CD8-positive, alpha-beta memory T cell (primary cell): ENCODE data around the gene SMYD1. TPM values are rescaled to one million over a fixed set of nuclear protein-coding genes. Genes with fewer than 3 reads are reported as not detected.

Experiments used
- CTCF ChIA-PET: fragments of 350-600 bp; sonication (Branson Sonifier 250); formaldehyde crosslinking; loops from one replicate; lab custom pipeline; 2021; ENCODE audit warnings: antibody characterized with exemption; lab: Charles Lee
- POLR2A ChIA-PET: fragments of 350-600 bp; sonication (Branson Sonifier 250); formaldehyde crosslinking; loops from one replicate; lab custom pipeline; 2021; ENCODE audit warnings: antibody characterized with exemption; lab: Charles Lee
- DNase-seq, 5 donors: peaks; one replicate each; pipeline versions ENCODE4 v3.0.0 to v3.0.0-alpha.2; 2020 to 2022; ENCODE audit warnings: mixed read lengths in 1 of 5
- H3K27ac ChIP-seq: one replicate; pipeline ENCODE4 v1.7.0; 2013; ENCODE audit warnings: low read depth, mild to moderate bottlenecking, low read length, moderate library complexity
- H3K27me3 ChIP-seq: 2 replicates; pipeline ENCODE4 v1.7.0; 2013; ENCODE audit warnings: low read length, mild to moderate bottlenecking; ENCODE audit not compliant: insufficient read depth, poor library complexity, severe bottlenecking
- H3K36me3 ChIP-seq: 2 replicates; pipeline ENCODE4 v1.7.0; 2013; ENCODE audit warnings: mild to moderate bottlenecking, low read length, moderate library complexity; ENCODE audit not compliant: insufficient read depth
- H3K4me1 ChIP-seq: 2 replicates; pipeline ENCODE4 v1.7.0; 2013; ENCODE audit warnings: mild to moderate bottlenecking, low read length, moderate library complexity; ENCODE audit not compliant: insufficient read depth
- H3K4me3 ChIP-seq: 2 replicates; pipeline ENCODE4 v1.7.0; 2013; ENCODE audit warnings: mild to moderate bottlenecking, low read length
- H3K9me3 ChIP-seq: 2 replicates; pipeline ENCODE4 v1.7.0; 2013; ENCODE audit warnings: mild to moderate bottlenecking, low read length
- H3K27ac Mint-ChIP-seq, 8 donors: one replicate each; pipeline ENCODE4 v1.8.0; 2020 to 2021; ENCODE audit warnings: mixed read lengths in 8 of 8, mild to moderate bottlenecking in 6 of 8, inconsistent platforms in 3 of 8, moderate library complexity in 3 of 8
- H3K27me3 Mint-ChIP-seq, 2 donors: one replicate each; pipeline ENCODE4 v1.8.0; 2020 to 2021; ENCODE audit warnings: mixed read lengths in 2 of 2, mild to moderate bottlenecking in 1 of 2, moderate library complexity in 1 of 2
- H3K36me3 Mint-ChIP-seq, 3 donors: one replicate each; pipeline ENCODE4 v1.8.0; 2020 to 2021; ENCODE audit warnings: mixed read lengths in 3 of 3, inconsistent platforms in 1 of 3, mild to moderate bottlenecking in 1 of 3
- H3K4me1 Mint-ChIP-seq, 3 donors: one replicate each; pipeline ENCODE4 v1.8.0; 2020 to 2021; ENCODE audit warnings: mixed read lengths in 3 of 3, inconsistent platforms in 1 of 3, mild to moderate bottlenecking in 1 of 3
- H3K4me3 Mint-ChIP-seq, 7 donors: one replicate each; pipeline ENCODE4 v1.8.0; 2020 to 2021; ENCODE audit warnings: mixed read lengths in 7 of 7, mild to moderate bottlenecking in 6 of 7, moderate library complexity in 4 of 7, inconsistent platforms in 2 of 7
- H3K9me3 Mint-ChIP-seq, 5 donors: one replicate each; pipeline ENCODE4 v1.8.0; 2020 to 2022; ENCODE audit warnings: mixed read lengths in 5 of 5, mild to moderate bottlenecking in 3 of 5, moderate library complexity in 2 of 5, inconsistent platforms in 1 of 5
- polyA plus RNA-seq: library from polyadenylated mRNA; unstranded; fragments of 300-500 nt; fragmentation: Illumina TruSeq; gene quantifications from one replicate; pipeline ENCODE4 v1.2.3, GENCODE V29; 2021
- total RNA-seq, 2 experiments: library from RNA; stranded (reverse); gene quantifications; one replicate each; pipeline ENCODE4 v1.2.3, GENCODE V29; 2021

SMYD1 gene
- total and polyA plus RNA-seq, 3 experiments from 2014 or later = not detected

DNA sequence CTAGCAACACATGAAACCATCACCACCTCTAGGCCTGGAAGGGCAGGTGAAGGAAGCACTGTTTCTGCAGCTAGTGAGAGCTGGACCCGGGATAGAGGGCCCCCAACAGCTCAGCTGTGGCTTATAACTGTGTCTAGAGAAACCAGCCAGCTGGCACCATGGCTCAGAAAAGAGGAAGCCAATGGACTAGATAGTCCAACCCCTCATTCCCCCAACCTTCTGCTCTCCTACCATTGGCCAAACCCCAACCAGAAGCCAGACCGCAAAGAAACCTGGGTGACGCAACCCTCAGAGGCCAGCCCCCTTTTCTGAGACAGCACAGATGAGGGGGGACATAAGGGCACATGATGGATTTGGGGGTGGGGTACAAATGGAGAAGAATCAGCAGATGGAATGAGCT, 24.3 kb downstream of the SMYD1 start:
- H3K9me3 Mint-ChIP-seq = no peaks in the 10 kb centered on the region
- Histone ChIP-seq H3K4me1 (peaks cover 15% of the 10 kb centered on the region), H3K4me3 (no peak overlapping the region), H3K9me3 (no peaks in the 10 kb centered on the region), H3K36me3 (no peaks in the 10 kb centered on the region), H3K27ac (no peak overlapping the region), H3K27me3 (no peaks in the 10 kb centered on the region)
- DNase-seq = no peak
- H3K4me3 Mint-ChIP-seq = no peak overlapping the region
- POLR2A ChIA-PET = no interaction called here
- peaks cover 11 to 15% (median 11%) of the 10 kb centered on the region in 3 donors for H3K4me1 Mint-ChIP-seq
- H3K27ac Mint-ChIP-seq = no peak overlapping the region
- H3K36me3 Mint-ChIP-seq = no peaks in the 10 kb centered on the region
- H3K27me3 Mint-ChIP-seq = peaks cover 0 to 5% of the 10 kb centered on the region in 2 donors
- CTCF ChIA-PET = no interaction called here

DNA sequence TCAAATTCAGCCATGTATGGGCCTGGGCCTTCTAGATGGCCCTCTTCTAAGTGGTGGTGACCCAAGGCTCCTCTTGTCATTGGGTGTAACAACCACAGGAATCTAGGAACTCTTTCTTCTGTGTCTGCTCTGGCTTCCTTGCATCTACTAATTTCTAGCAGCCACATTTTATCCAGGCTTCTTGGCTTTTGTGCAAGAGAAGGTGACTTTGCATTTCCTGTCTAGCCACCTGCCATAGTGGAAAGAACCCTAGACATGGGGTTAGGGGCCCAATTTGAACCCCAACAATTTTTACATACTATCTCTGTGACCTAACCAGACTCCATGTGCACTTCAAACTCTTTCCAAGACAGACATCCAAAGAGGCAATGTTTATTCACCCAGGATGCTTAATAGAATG, 25.1 kb downstream of the SMYD1 start:
- H3K4me3 Mint-ChIP-seq = no peak overlapping the region
- Histone ChIP-seq H3K4me3 (no peak overlapping the region), H3K4me1 (peaks cover 15% of the 10 kb centered on the region), H3K27ac (no peak overlapping the region), H3K9me3 (no peaks in the 10 kb centered on the region), H3K36me3 (no peaks in the 10 kb centered on the region), H3K27me3 (no peaks in the 10 kb centered on the region)
- H3K4me1 Mint-ChIP-seq = peaks cover 11 to 15% (median 11%) of the 10 kb centered on the region in 3 donors
- CTCF ChIA-PET = no interaction called here
- H3K27me3 Mint-ChIP-seq = peaks cover 0 to 5% of the 10 kb centered on the region in 2 donors
- H3K36me3 Mint-ChIP-seq = no peaks in the 10 kb centered on the region
- no peaks in the 10 kb centered on the region for H3K9me3 Mint-ChIP-seq
- no peak for DNase-seq
- POLR2A ChIA-PET = interaction anchor here (0.5 kb wide), 1 partner anchor 77 kb away, joined by 3 read pairs; no protein-coding TSS in a partner anchor
- no peak overlapping the region for H3K27ac Mint-ChIP-seq

DNA sequence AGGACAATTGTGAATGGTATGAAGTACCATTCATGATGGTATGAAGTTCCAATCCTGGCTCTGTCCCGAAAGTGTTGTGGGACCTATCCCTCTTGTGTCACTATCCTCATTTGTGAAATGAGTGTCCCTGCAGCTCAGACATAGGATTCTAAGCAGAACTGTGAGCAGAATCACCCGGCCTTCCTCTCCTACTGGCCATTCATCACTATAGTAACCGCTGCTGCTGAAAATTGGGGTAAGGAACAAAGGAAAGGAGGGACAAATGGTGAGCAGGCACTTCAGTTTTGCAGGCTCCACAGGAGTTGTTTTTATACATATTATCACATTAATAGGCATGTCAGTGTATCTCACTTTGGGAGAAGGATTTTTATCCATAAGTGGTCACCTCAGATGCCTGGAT, 27.4 kb downstream of the SMYD1 start:
- H3K9me3 Mint-ChIP-seq = no peaks in the 10 kb centered on the region
- H3K36me3 Mint-ChIP-seq = no peaks in the 10 kb centered on the region
- H3K4me1 Mint-ChIP-seq = peaks cover 7 to 12% (median 11%) of the 10 kb centered on the region in 3 donors
- H3K4me1 ChIP-seq = peaks cover 13% of the 10 kb centered on the region
- H3K27me3 Mint-ChIP-seq = peaks cover 0 to 5% of the 10 kb centered on the region in 2 donors
- H3K36me3 ChIP-seq = no peaks in the 10 kb centered on the region
- no peak overlapping the region for H3K27ac ChIP-seq
- POLR2A ChIA-PET = no interaction called here
- H3K27me3 ChIP-seq = no peaks in the 10 kb centered on the region
- no peak for DNase-seq
- H3K4me3 Mint-ChIP-seq = no peak overlapping the region
- no peak overlapping the region for H3K4me3 ChIP-seq
- H3K9me3 ChIP-seq = no peaks in the 10 kb centered on the region
- H3K27ac Mint-ChIP-seq = peak overlapping the region in 1 of 8 donors; percentile 22
- CTCF ChIA-PET = no interaction called here

DNA sequence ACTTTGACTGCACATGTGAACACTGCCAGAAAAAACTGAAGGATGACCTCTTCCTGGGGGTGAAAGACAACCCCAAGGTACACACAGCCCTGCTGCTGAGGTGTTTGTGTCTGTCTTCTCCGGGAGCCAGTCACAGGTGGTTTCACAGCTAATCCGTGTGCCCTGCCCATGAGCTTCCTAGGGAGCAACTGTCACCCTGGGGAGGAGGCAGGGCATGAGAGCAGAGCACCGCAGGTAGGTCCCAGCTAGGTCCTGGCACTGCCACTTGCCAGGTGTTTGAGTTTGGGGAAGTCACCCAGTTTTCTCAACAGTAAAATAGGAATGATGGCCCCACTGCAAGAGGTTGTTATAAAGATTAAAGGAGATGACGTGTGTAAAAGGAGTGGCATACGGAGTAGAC, 29.1 kb downstream of the SMYD1 start:
- Mint-ChIP-seq H3K27ac (peak overlapping the region in 1 of 8 donors; percentile 6), H3K36me3 (no peaks in the 10 kb centered on the region), H3K4me1 (no peaks in the 10 kb centered on the region), H3K9me3 (no peaks in the 10 kb centered on the region), H3K4me3 (no peak overlapping the region), H3K27me3 (peaks cover 0 to 5% of the 10 kb centered on the region in 2 donors)
- H3K4me1 ChIP-seq = no peaks in the 10 kb centered on the region
- H3K36me3 ChIP-seq = no peaks in the 10 kb centered on the region
- ChIA-PET CTCF (no interaction called here), POLR2A (no interaction called here)
- no peak overlapping the region for H3K4me3 ChIP-seq
- no peak overlapping the region for H3K27ac ChIP-seq
- no peaks in the 10 kb centered on the region for H3K27me3 ChIP-seq
- H3K9me3 ChIP-seq = no peaks in the 10 kb centered on the region
- no peak for DNase-seq

DNA sequence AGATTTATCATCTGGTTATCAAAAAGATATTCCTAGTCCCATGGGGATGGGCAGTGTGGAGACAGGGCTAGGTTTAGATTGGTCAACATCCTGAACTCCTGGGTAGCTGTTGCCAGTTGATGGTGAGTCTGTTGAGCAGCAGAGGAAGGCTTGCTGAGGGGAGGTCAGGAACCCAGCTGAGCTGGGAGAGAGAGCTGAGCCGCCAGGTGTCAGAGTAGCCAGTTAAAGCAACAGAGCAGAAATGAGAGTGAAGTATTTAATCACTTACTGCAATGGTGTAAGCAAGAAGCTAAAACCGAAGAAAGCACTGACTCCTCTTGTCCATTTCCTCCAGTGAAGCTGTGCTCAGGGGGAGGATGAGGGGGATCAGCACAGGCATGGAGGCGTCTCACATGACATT, 29.6 kb downstream of the SMYD1 start:
- Histone ChIP-seq H3K9me3 (no peaks in the 10 kb centered on the region), H3K4me1 (no peaks in the 10 kb centered on the region), H3K27me3 (no peaks in the 10 kb centered on the region), H3K36me3 (no peaks in the 10 kb centered on the region), H3K27ac (no peak overlapping the region), H3K4me3 (no peak overlapping the region)
- Mint-ChIP-seq H3K27ac (no peak overlapping the region), H3K4me3 (no peak overlapping the region), H3K9me3 (no peaks in the 10 kb centered on the region), H3K27me3 (peaks cover 0 to 5% of the 10 kb centered on the region in 2 donors), H3K4me1 (no peaks in the 10 kb centered on the region), H3K36me3 (no peaks in the 10 kb centered on the region)
- ChIA-PET CTCF (no interaction called here), POLR2A (no interaction called here)
- no peak for DNase-seq

DNA sequence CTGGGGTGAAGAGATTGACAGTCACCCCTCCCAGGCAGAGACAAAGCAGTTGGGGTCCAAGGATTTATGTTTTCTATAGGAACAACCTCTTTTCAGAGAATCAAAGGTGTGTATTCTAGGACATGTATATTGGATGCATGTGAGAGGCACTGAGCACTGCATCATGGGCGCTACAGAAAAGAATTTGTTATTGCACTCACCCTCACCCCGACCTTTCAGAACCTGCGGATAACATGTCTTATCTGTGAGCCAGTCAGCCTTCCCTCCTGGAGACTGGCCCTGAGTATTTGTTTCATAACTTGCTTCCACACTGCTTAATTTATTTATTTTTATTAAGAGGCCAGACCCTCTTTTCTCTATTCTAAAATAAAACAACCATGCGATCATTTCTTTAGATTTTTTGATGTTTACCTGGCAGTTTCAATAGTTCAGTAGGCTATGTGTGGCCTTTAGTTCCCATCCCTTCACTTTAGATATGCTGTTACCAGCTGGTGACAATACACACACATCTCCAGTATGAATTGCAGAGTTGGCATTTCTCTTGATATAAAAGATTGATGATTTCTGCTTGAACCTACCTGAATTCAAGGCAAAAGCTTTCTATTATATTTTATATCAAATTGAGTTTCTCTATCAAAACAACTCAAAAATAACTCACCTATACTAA, 30.4 kb downstream of the SMYD1 start:
- H3K27me3 Mint-ChIP-seq = peaks cover 6 to 7% of the 10 kb centered on the region in 2 donors
- no peak for DNase-seq
- Histone ChIP-seq H3K9me3 (no peaks in the 10 kb centered on the region), H3K36me3 (no peaks in the 10 kb centered on the region), H3K4me3 (no peak overlapping the region), H3K27ac (no peak overlapping the region), H3K27me3 (no peaks in the 10 kb centered on the region), H3K4me1 (no peaks in the 10 kb centered on the region)
- no peaks in the 10 kb centered on the region for H3K36me3 Mint-ChIP-seq
- POLR2A ChIA-PET = no interaction called here
- H3K27ac Mint-ChIP-seq = no peak overlapping the region
- H3K4me1 Mint-ChIP-seq = no peaks in the 10 kb centered on the region
- CTCF ChIA-PET = no interaction called here
- H3K4me3 Mint-ChIP-seq = no peak overlapping the region
- H3K9me3 Mint-ChIP-seq = no peaks in the 10 kb centered on the region

DNA sequence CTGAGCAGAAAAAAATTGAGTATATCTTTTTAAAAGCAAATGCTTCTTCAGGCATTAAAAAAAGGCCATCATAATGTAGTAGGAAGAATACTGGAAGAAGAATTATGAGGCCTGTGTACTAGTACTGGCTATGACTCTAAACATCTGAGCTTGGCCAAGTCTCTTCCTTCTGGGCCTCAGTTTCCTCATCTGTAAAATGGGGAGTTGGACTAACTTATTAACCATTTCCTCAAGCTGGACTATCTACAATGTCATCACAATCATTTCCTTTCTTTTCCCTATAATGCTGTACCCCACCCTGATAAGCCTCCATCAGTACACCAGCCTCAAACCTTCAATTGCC, 30.9 kb downstream of the SMYD1 start:
- Histone ChIP-seq H3K4me1 (no peaks in the 10 kb centered on the region), H3K9me3 (no peaks in the 10 kb centered on the region), H3K36me3 (no peaks in the 10 kb centered on the region), H3K27ac (no peak overlapping the region), H3K27me3 (no peaks in the 10 kb centered on the region), H3K4me3 (no peak overlapping the region)
- DNase-seq = no peak
- ChIA-PET POLR2A (no interaction called here), CTCF (no interaction called here)
- Mint-ChIP-seq H3K9me3 (no peaks in the 10 kb centered on the region), H3K27ac (no peak overlapping the region), H3K4me1 (no peaks in the 10 kb centered on the region), H3K4me3 (no peak overlapping the region), H3K36me3 (no peaks in the 10 kb centered on the region), H3K27me3 (peaks cover 6 to 11% of the 10 kb centered on the region in 2 donors)

DNA sequence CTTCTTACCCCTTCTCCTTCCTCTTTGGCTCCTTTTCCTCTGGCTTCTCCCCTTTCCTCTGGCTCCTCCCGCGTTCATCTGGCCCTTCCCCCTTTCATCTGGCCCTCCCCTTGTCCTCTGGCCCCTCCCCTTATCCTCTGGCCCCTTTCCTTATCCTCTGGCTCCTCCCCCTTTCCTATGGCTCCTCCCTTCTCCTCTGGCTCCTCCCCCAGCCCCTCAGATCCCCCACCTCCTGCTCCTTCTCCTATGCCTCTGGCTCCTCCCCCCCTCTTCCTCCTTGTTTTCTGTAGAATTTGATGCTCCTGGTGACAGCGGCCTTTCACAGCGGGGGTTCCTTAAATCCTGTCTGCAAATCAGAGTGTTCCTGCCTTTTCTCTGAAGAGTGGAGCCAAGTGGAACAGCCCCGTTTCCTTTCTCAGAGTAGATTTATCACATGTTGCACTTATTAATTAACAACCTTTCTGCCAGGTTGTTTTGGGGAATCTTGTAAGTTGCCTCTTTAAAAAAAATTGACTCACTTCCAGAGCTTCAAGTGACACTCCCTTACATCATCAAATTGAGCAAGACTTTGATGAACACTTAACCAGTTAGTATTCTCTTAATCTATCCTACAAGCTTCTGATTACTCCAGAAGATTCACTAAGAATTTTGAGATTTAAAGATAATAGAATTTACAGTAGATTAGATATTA, 32.3 kb downstream of the SMYD1 start:
- ChIA-PET POLR2A (no interaction called here), CTCF (no interaction called here)
- H3K4me1 ChIP-seq = no peaks in the 10 kb centered on the region
- Mint-ChIP-seq H3K27me3 (peaks cover 5 to 17% of the 10 kb centered on the region in 2 donors), H3K4me3 (no peak overlapping the region), H3K4me1 (no peaks in the 10 kb centered on the region), H3K9me3 (no peaks in the 10 kb centered on the region), H3K36me3 (no peaks in the 10 kb centered on the region), H3K27ac (no peak overlapping the region)
- H3K36me3 ChIP-seq = no peaks in the 10 kb centered on the region
- no peak for DNase-seq
- H3K9me3 ChIP-seq = no peaks in the 10 kb centered on the region
- no peaks in the 10 kb centered on the region for H3K27me3 ChIP-seq
- no peak overlapping the region for H3K4me3 ChIP-seq
- H3K27ac ChIP-seq = no peak overlapping the region
